GM19025 (cell line): ENCODE results near the gene LPIN1.
"Not testable (repeated sequence)": the region's sequence is repeated elsewhere in the genome, so short reads cannot be mapped to it uniquely, and the experiment has no call there.

Experiments used
- ATAC-seq: cut with Tn5 transposase; IDR thresholded peaks from one replicate; pipeline ENCODE4 v1.9.1; 2021; ENCODE audit warnings: mild to moderate bottlenecking, low read depth, moderate library complexity; ENCODE audit not compliant: unreplicated experiment

The LPIN1 gene

DNA sequence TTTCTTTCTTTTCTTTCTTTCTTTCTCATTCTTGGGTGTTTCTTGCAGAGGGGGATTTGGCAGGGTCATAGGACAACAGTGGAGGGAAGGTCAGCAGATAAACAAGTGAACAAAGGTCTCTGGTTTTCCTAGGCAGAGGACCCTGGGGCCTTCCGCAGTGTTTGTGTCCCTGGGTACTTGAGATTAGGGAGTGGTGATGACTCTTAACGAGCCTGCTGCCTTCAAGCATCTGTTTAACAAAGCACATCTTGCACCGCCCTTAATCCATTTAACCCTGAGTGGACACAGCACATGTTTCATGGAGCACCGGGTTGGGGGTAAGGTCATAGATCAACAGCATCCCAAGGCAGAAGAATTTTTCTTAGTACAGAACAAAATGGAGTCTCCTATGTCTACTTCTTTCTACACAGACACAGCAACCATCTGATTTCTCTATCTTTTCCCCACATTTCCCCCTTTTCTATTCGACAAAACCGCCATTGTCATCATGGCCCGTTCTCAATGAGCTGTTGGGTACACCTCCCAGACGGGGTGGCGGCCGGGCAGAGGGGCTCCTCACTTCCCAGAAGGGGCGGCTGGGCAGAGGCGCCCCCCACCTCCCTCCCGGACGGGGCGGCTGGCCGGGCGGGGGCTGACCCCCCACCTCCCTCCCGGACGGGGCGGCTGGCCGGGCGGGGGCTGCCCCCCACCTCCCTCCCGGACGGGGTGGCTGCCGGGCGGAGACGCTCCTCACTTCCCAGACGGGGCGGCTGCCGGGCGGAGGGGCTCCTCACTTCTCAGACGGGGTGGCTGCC, 12.9 kb downstream of the LPIN1 start:
- not testable (repeated sequence) for ATAC-seq

DNA sequence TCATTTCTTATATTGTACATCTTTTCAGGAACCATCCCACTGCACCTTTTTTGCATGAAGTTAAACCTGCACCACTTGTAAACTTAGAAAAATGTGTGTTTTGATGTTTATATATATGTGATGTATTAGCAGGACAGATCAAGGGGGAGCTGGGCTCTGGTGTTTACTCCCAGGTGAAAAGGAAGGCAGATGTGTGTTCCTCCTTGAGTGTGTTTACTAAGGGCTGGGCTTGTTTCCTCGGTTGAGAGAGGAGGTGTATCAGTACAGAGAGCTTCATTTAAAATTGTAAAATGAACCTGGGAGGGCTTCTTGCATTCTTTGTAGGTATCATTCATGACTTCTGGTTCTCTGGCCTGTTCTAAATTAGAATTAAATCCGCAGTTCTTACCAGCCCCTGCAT, 14.8 kb downstream of the LPIN1 start:
- no peak for ATAC-seq

DNA sequence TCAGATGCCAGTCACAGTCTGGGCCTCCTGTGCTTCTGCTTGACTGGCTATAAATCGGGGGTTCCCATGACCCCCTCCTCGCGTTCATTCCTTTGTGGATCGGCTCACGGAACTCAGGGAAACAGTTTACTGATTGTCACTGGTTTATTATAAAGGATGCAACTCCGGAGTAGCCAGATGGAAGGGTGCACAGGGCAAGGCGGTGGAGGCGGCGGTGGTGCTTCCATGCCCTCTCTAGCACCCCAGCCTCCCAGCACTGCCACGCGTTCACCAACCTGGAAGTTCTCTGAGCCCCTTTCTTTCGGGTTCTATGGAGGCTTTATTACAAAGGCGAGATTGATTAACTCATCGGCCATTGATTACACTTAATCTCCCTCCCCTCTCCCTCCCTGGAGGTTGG, 15.6 kb downstream of the LPIN1 start:
- ATAC-seq, result no peak

DNA sequence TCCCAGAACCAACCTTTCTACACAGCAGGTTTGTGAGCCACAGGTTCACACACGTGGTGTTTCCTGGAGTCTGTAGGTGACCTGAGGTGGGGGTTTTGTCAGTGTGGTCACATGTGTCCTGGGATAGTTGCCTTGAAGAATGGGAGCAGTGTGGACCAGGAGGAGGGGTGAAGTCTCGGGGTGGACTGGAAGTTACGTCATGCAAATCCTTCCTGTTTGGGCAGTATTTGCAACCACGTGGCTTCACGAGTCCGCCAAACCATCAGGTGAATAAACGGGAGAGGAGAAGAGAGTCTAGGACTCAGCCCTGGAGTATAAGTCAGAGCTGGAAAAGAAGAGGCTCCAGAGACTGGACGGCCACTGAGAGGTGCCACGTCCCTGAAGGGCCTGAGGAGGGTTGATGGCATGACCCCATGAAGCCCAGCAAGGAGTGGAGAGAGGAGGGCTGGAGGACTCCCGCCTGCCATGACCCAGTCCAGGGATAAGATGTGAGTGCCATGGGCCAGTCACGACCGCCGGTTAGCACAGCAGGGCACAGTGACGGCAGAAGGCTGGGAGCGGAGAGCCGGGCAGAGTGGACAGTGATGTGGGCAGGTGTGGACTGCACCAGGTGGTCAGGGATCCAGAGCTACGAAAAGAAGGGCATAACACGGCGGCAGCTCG, 16.5 kb downstream of the LPIN1 start:
- ATAC-seq, result no peak

DNA sequence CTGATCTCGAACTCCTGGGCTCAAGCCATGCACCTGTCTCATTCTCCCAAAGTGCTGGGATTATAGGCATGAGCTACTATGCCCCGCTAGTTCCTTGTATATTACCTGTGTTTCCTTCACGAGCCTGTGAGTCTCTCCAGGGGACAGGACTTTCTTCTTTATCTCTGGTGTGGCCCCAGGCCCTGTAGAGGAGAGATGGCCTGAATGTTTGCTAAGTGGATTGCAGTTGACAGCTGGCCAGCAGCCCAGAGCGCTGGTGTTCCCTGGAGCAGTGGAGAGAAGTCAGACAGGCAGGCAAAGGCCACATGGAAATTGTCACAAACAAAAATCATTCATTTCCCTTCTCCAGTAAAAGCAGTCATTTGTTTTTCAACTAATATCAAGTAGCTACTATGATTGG, 17.9 kb downstream of the LPIN1 start:
- ATAC-seq, result no peak

DNA sequence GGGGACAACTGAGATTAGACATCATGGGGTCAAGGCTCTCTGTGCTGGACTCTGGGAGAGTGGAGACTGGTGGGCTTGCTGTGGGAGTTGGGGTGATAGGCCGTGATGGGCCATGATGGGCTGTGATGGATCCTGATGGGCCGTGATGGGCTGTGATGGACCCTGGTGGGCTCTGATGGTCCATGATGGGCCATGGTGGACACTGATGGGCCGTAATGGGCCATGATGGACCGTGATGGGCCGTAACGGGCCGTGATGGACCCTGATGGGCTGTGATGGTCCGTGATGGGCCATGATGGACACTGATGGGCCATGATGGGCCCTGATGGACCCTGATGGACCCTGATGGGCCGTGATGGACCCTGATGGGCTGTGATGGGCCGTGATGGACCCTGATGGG, 18.5 kb downstream of the LPIN1 start:
- no peak for ATAC-seq

DNA sequence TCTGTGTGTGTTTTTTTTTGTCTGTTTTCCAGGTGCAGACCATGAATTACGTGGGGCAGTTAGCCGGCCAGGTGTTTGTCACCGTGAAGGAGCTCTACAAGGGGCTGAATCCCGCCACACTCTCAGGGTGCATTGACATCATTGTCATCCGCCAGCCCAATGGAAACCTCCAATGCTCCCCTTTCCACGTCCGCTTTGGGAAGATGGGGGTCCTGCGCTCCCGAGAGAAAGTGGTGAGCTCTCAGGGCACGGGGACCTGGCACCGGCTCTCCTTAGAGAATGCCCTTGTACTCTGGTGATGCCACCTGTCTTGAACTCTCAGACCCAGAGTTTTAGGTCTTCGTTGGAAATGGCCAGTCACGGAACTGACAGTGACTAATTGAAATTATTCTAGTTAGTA, 19.1 kb downstream of the LPIN1 start:
- ATAC-seq, result no peak

DNA sequence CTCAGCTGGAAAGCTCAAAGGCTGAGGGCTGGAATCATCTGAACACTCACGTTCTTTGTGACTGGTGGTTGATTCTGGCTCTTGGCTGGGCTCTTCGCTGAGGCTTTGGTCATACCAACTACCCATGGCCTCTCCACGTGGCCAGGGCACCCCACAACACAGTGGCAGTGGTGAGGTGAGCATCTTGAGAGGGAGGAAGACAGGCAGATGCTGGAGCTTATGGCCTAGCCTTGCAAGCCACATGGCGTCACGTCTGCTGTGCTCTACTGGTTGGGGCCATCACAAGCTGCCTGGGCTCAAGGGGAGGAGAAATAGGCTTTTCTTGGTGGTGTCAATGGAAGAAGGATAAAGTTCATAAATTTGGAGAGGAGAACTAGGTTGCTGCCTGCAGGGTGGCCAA, 19.6 kb downstream of the LPIN1 start:
- ATAC-seq, result no peak

DNA sequence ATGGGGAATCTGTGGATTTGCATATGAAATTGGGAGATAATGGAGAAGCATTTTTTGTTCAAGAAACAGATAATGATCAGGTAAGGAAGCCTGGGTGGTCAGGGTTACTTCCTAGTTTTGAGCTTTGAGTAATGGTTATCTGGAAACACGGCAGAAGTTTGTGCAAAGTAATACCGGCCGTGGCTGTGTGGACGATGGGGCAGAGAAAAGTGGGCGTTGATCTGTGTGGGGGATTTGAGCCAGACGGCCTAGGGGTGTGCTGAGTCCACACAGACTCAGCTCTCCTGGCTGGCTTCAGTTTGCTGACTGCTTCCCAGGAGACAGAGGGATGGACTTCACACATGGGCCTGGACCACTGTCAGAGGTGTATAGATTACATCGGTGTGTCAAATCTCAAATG, 21.3 kb downstream of the LPIN1 start:
- no peak for ATAC-seq

DNA sequence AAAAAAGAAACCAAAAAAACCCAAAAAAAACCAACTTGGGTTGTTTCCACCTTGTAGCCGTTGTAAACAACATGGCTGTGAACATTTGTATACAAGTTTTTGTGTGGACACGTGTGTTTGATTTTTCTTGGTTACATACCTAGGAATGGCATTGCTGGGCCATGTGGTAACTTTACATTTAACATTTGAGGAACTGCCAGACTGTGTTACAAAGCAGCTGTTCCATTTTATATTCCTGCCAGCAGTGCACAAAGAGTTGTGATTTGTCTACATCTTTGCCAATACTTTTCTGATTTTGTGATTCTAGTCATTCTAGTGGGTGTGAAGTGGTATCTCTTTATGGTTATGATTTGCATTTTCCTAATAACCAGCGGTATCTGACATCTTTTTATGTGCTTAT, 22.5 kb downstream of the LPIN1 start:
- no peak for ATAC-seq

DNA sequence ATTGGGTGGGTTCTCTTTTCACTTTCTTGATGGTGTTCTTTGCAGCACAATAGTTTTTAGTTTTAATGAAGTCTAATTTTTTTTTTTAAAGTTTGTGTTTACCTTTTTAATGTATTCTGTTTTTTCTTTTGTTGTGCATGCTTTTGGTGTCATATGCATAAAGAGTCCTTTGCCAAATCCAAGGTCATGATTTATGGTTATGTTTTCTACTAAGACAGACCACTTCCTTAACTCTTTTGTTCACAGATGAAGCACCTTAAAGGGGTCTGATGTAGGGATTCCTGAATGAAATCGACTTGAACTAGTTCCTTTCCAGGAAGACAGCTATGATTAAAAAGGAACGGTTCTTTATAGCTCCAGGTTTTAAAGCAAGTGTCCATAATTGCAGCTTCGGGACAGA, 23.1 kb downstream of the LPIN1 start:
- ATAC-seq, result no peak

DNA sequence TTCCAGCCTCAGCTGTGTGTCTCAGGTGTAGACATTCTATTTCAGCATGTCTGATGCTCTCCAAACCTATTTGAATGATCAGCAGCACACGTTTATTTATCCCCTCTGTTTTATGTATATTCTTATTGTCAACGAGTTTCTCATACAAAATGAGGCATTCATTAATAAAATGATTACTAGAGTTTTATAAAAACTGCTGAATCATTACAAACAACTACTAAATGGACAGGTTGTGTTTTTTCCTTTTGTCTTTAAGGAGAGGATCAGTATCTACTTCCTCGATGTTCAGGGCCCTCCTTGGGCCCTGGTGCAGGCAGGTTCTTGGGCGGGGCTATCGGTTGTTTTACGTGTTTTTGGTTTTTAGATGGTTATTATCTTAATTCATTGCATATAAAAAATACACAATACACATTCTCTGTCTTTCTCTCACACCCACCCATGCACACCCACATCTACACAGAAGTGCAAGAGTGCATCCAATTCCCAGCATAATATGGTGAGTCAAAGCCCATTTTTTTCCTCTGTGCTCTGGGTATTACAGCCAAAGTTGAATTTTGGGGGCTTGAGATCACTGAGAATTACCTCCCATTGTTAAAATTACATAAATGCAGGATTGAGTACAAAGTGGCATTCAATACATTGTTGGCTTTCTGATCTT, 24.2 kb downstream of the LPIN1 start:
- no peak for ATAC-seq

DNA sequence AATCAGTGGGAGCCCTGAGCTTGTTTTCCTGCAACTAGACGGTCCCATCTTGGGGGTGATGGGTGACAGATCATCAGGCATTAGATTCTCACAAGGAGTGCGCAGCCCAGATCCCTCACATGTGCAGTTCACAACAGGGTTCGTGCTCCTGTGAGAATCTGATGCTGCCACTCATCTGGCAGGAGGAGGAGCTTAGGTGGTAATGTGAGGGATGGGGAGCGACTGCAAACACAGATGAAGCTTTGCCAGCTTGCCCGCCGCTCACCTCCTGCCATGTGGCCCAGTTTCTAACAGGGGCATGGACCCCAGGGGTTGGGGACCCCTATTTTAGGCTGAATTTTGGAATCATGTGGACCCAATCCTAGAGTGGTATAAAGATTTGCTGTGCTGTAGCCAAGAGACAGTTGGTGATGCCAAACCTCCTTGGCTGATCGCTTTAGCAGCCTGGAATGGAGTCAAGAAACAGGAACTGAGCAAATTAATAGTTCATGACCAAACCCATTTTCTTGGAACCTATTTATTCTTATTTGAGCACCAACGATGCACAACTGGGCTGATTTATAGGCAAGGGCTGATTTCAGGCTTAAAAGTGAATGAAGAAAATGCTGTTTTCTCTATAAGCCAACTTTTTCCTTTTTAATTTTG, 25.7 kb downstream of the LPIN1 start:
- ATAC-seq, result no peak

DNA sequence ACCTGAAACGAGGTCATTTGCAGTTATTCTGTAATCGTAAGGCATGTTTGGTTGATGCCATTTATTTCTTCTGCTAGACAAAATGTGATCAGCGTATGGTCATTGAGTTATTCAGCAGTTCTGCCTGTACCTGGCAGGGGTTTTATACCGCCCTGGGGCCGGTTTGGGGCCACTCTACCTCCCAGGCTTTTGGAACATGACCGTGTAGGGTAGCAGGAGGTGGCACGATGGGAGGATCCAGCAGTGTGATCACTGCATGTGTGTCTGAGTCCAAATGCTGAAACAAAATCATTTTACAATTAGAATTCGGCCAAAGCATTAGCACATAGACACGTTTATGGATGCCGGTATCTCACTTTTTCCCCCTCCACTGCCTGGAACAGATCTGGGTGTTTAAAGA, 26.7 kb downstream of the LPIN1 start:
- no peak for ATAC-seq

DNA sequence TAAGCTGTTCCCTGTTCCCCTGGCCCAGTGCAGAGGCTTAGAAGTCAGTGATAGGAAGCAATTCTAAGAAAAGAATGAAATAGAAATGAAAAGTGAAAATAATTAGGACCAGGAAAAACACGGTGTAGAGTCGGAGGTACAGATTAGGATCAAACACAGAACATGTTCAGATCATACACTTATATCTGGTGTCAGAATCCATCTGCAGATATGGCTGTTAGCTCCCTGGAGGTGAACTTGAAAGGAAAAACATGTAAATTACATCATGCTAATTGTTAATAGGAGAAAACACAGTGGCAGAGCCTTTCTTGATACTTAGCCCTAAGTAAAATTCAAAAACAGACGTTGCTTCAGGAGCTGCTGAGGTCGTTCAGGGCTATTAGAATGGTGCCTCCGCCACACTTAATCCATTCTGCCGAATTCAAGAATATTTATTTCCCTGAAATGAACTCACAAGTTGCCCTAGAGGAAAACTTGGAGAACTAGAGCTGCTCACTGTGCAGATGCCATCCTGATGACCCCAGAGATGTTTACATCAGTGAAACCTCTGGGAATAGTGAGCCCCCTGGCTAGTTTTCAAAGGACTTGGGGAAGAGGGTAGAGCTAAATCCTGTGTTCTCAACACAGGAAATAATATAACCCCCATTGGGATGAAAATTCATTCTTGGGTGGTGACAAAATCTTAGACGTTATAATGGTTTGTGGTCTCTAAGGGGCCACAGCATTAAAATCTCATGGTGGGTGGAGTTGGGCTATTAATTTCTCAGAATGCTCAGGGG, 27.5 kb downstream of the LPIN1 start:
- no peak for ATAC-seq

DNA sequence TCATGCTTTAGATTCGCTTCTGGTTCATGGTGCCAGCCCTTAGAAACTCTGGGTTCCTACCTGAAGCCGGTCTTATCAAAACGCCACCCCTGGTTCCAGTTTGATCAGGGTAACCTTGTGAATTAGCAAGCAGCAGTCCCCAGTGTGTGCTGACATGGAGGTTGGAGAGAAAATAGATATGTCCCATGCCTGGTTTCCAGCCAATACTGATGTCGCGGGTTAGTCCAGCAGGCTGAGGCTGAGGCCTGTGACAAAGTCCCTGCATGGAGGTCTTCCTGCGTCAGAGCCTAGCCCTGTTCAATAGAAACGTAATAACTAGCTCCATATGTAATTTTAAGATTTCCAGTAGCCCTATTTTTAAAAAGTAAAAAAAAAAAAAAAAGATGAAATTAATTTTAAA, 28.2 kb downstream of the LPIN1 start:
- no peak for ATAC-seq

DNA sequence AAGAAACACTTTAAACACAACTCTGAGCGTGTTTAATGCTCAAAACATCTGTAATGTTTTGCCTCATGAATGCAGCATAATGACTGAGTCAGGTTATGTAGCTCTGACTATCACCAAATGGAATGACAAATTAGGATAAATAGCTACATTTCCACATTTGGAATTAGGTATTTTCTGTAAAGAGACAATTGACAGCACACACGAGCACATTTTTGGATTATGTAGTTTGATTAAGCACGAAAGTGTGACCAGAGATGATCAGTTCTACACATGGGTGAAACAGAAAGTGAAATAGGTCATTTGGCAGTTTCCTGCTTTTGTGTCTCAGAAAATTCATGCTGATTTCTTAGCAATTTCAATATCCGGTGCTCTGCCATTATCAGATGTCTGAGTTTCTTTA, 29.0 kb downstream of the LPIN1 start:
- peak; percentile 51 for ATAC-seq

DNA sequence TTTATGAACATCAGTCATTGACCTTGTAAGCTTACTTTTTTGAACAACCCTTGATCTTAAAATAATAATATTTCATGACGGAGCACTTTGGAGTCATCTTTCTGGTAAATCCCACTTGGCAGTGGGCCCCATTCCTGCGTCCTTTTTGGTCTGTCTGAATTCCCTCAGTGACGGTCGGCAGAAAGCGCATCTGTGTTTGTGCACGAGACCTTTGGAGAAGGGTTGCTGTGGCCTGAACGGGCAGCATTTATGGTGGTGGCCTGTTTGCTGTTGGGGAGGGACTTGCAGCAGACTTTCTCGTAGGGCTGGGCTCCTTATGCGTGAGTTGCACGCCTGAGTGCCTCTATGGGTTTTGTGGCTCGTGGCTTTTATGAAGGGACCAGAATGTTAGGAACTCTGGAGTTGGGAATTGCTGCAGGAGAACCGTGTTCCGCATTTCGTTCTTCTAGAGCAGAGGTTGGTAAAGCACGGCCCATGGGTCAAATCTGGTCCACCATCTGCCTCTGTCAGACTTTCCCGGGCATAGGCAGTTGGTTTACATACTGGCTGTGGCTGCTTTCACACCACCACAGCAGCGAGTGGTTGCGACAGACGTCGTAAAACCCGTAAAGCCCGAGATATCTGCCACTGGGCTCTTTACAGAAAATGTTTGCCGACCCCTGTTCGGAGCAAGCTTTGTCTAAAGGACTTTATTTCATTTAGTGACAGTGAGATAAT, 30.8 kb downstream of the LPIN1 start:
- no peak for ATAC-seq

DNA sequence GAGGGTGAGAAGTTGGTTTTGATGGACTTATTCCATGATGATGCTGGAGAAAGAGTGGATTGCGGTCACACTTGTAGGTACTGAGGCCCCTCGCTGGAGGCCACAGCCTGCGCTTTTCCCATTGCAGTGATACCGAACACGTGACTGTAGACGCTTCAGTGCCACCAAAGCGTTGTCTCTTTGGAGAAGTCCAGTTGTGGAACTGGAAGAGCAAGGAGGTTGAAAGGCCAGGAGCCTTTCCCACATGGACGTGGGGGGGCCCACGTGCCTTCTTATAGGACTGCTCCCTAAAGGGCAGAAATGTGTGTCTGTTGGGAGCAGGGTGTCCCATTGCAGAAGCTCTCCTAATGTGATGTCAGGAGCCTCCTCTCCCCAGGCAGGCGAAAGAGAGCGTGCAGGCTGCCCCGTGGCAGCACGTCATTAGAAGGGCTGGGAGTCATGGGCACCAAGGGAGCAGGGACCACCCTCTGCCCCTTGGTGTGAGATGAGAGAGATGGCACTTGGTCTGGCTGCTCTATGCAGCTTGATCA, 31.5 kb downstream of the LPIN1 start:
- no peak for ATAC-seq

DNA sequence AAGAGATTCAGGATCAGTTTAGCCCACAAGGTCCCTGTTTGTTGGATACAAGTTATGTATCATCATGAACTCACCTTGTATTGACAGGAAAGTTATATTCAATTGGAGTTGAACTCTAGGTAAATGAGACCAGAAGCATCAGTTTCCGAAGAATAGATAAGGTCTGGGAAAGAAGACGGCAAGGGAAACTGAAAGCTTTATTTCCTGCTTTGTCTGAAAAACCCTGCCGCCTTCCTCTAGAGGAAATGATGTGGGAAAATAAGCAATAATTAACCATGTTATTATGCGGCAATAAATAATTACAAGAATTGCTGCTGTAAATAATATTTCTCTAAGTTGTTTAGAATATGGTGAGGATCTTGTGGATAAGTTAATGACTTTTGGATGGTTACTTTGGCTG, 32.0 kb downstream of the LPIN1 start:
- ATAC-seq, result no peak
